Measurements from ENCODE around the gene TEKT5. TPM values are rescaled to one million over a fixed set of nuclear protein-coding genes. Genes with fewer than 3 reads are reported as not detected.
A peak's percentile ranks its signal among the peaks of the same experiment; 100 is the strongest.

The TEKT5 gene
- total and polyA plus RNA-seq, 9 of the 15 experiments (the other 6 are each of a cell fraction or from before 2014, with no cell fraction given): 0.10 to 0.19 TPM; not detected in 7

- TF ChIP-seq ZNF407 (IDR thresholded peaks at IDR 0.05; ENCODE audit: low read depth) (peak; percentile 74), GTF2E2 (tag; IDR thresholded peaks at IDR 0.05) (no peak), RAD51 (IDR thresholded peaks at IDR 0.05; ENCODE audit: borderline replicate concordance, low read depth) (no peak), FOXP1 (CRISPR knock-in tag; IDR thresholded peaks at IDR 0.05) (no peak), NBN (IDR thresholded peaks at IDR 0.05; ENCODE audit: low read depth) (no peak), KAT2B (IDR thresholded peaks at IDR 0.05; ENCODE audit: low read depth, low read length) (no peak), ZNF79 (CRISPR knock-in tag; IDR thresholded peaks at IDR 0.05; ENCODE audit: low read depth) (no peak), NR2C1 (IDR thresholded peaks at IDR 0.05) (no peak), NR2C1 (tag; IDR thresholded peaks at IDR 0.05) (no peak), PBX2 (CRISPR knock-in tag; IDR thresholded peaks at IDR 0.05; ENCODE audit: low read depth) (no peak), PBX2 (tag; conservative IDR thresholded peaks at IDR 0.05; ENCODE audit: low read depth) (no peak), MTA1 (IDR thresholded peaks at IDR 0.05; ENCODE audit: borderline replicate concordance) (no peak), SIN3B (IDR thresholded peaks at IDR 0.05; ENCODE audit: low read depth) (peak; percentile 29; the same call in 1 of the 2 replicates), ETS1 (conservative IDR thresholded peaks at IDR 0.05; ENCODE audit: control insufficient read depth, low read depth, low read length) (no peak), FOXK2 (conservative IDR thresholded peaks at IDR 0.05 in 1 of 2, IDR thresholded peaks at IDR 0.05 in 1 of 2; ENCODE audit: low read depth in 2 of 2) (no peak), ZNF197 (CRISPR knock-in tag; IDR thresholded peaks at IDR 0.05; ENCODE audit: low read depth) (no peak), CCNT2 (IDR thresholded peaks at IDR 0.05; ENCODE audit: borderline replicate concordance, extremely low read depth, insufficient read length, low read depth, low read length) (no peak)
These were observed 42.4 kb upstream of the TEKT5 start (continued) for GRCh38 chr16:10737068-10737625.
